Panc1 (cell line): ENCODE results near the gene MYCBPAP. TPM values are rescaled to one million over a fixed set of nuclear protein-coding genes. Genes with fewer than 3 reads are reported as not detected.

Experiments used
- ATAC-seq: fragments of 200-7000 bp; cut with Tn5 transposase; 2 replicates; pipeline ENCODE4 v1.9.1; 2020; ENCODE audit warnings: mild to moderate bottlenecking, moderate library complexity
- BruUV-seq: library from RNA; stranded (reverse); fragments of 400-500 nt; replicated peaks from 2 replicates; lab custom pipeline; 2021; lab: Mats Ljungman, UMichigan
- CTCF ChIA-PET: fragments of 300-600 bp; sonication (Branson Sonifier 250); formaldehyde crosslinking; loops from one replicate; lab custom pipeline; 2022; ENCODE audit warnings: antibody characterized with exemption; lab: Charles Lee
- POLR2A ChIA-PET: fragments of 300-600 bp; sonication (Branson Sonifier 250); formaldehyde crosslinking; loops from one replicate; lab custom pipeline; 2022; ENCODE audit warnings: antibody characterized with exemption; lab: Charles Lee
- DNase-seq: peaks from one replicate; pipeline ENCODE4 v3.0.0-alpha.2; 2010; ENCODE audit warnings: low read depth, low spot score
- H3K27ac ChIP-seq: 2 replicates; pipeline ENCODE4 v1.5.1; 2011; ENCODE audit warnings: mild to moderate bottlenecking, low read length, inconsistent platforms
- H3K27me3 ChIP-seq: fragments of 200-500 bp; sonication (Bioruptor generic); 2 replicates; pipeline ENCODE4 v1.6.0; 2014; ENCODE audit warnings: low read length, inconsistent platforms; ENCODE audit not compliant: control insufficient read depth, insufficient read depth
- H3K36me3 ChIP-seq: fragments of 200-500 bp; sonication (Bioruptor generic); 2 replicates; pipeline ENCODE4 v1.5.1; 2014; ENCODE audit warnings: inconsistent platforms, mild to moderate bottlenecking, low read length, moderate library complexity; ENCODE audit not compliant: control insufficient read depth, insufficient read depth
- H3K4me1 ChIP-seq: 2 replicates; pipeline ENCODE4 v1.5.1; 2011; ENCODE audit warnings: inconsistent platforms, mild to moderate bottlenecking, low read length, moderate library complexity; ENCODE audit not compliant: control insufficient read depth, insufficient read depth
- H3K4me3 ChIP-seq, 2 experiments: 2 replicates each; pipeline ENCODE4 v1.5.1; 2011 to 2012; ENCODE audit warnings: low read depth in 2 of 2, low read length in 2 of 2, mild to moderate bottlenecking in 2 of 2, inconsistent platforms in 1 of 2, moderate library complexity in 1 of 2
- H3K9me3 ChIP-seq: fragments of 200-500 bp; sonication (Bioruptor generic); 2 replicates; pipeline ENCODE4 v1.5.1; 2014; ENCODE audit warnings: low read depth, mild to moderate bottlenecking, inconsistent platforms, low read length, moderate library complexity; ENCODE audit not compliant: control insufficient read depth, insufficient read depth
- POLR2AphosphoS5 ChIP-seq: IDR thresholded peaks from 2 replicates; pipeline ENCODE4 v1.6.1; 2012; ENCODE audit warnings: mild to moderate bottlenecking, low read depth, low read length, moderate library complexity
- REST ChIP-seq, 2 experiments: IDR thresholded peaks; 2 replicates each; pipeline ENCODE4 v1.6.1; 2011 to 2012; ENCODE audit warnings: low read depth in 2 of 2, control low read depth in 1 of 2, low read length in 1 of 2, mild to moderate bottlenecking in 1 of 2, moderate library complexity in 1 of 2; ENCODE audit not compliant: insufficient read depth in 1 of 2
- SIN3A ChIP-seq: IDR thresholded peaks from 2 replicates; pipeline ENCODE4 v1.6.1; 2012; ENCODE audit warnings: low read depth, mild to moderate bottlenecking, low read length, moderate library complexity, borderline replicate concordance; ENCODE audit not compliant: insufficient read depth
- TCF7L2 ChIP-seq: IDR thresholded peaks from 2 replicates; pipeline ENCODE4 v1.6.1; 2011; ENCODE audit warnings: mild to moderate bottlenecking, low read depth, low read length, inconsistent platforms
- in situ Hi-C: cut with HindIII; loops from 2 replicates; pipeline ENCODE4 v1.10.0; 2016; ENCODE audit warnings: low sequenced_read_pairs, low pct_unique_long_range_greater_than_20kb
- intact Hi-C: fragments of 100-400 bp; cut with micrococcal nuclease; formaldehyde crosslinking; loops from one replicate; pipeline ENCODE4 v1.10.0; 2022; ENCODE audit not compliant: unreplicated experiment
- total RNA-seq: library from RNA; stranded (reverse); gene quantifications from one replicate; pipeline ENCODE4 v1.2.1, GENCODE V29; 2021; ENCODE audit not compliant: unreplicated experiment
- TF ChIP-seq, protein P1 (sequence below): fragments of 450-650 bp; IDR thresholded peaks from 2 replicates; pipeline ENCODE4 v1.5.1; 2017; ENCODE audit warnings: mild to moderate bottlenecking

The MYCBPAP gene
- total RNA-seq, 1 experiment from 2014 or later, result 2.2 TPM

DNA sequence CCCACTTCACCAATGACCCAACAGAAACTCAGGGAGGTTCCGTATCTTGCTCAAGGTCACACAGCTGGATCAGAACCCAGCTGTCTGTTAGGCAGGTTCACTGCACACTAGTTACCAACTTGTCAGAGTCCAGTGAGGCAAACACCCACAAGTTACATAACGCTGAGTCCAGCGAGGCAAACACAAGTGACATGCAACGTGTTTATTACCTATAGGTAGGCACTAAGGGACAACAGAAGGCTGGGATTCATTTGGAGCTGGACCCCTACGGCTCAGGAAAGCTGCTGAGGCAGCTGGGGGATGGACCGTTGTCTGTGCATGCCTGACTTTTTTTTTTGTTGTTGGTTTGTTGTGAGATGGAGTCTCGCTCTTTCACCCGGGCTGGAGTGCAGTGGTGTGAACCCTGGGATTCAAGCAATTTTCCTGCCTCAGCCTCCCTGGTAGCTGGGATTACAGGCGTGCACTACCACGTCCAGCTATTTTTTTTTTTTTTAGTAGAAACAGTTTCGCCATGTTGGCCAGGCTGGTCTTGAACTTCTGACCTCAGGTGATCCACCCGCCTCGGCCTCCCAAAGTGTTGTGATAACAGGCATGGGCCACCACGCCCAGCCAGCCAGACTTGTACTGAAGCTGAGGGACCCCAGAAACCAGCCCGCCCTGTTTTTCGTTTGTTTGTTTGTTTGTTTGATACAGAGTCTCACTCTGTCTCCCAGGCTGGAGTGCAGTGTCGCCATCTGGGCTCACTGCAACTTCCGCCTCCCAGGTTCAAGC is 31.5 kb upstream of the MYCBPAP start:
- Histone ChIP-seq H3K27me3 (no peaks in the 10 kb centered on the region), H3K9me3 (no peaks in the 10 kb centered on the region), H3K4me3 (no peak overlapping the region), H3K36me3 (no peaks in the 10 kb centered on the region), H3K27ac (no peak overlapping the region), H3K4me1 (peaks cover 17% of the 10 kb centered on the region)
- ATAC-seq, result no peak
- in situ Hi-C loops (no loop called here), intact Hi-C loops (no loop called here)
- no peak for DNase-seq
- CTCF ChIA-PET, result no interaction called here
- no TSS peak for BruUV-seq
- no peak for TF ChIP-seq POLR2AphosphoS5
- TF ChIP-seq, protein P1, sequence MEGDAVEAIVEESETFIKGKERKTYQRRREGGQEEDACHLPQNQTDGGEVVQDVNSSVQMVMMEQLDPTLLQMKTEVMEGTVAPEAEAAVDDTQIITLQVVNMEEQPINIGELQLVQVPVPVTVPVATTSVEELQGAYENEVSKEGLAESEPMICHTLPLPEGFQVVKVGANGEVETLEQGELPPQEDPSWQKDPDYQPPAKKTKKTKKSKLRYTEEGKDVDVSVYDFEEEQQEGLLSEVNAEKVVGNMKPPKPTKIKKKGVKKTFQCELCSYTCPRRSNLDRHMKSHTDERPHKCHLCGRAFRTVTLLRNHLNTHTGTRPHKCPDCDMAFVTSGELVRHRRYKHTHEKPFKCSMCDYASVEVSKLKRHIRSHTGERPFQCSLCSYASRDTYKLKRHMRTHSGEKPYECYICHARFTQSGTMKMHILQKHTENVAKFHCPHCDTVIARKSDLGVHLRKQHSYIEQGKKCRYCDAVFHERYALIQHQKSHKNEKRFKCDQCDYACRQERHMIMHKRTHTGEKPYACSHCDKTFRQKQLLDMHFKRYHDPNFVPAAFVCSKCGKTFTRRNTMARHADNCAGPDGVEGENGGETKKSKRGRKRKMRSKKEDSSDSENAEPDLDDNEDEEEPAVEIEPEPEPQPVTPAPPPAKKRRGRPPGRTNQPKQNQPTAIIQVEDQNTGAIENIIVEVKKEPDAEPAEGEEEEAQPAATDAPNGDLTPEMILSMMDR, result no peak
- TF ChIP-seq TCF7L2, result no peak
- TF ChIP-seq SIN3A, result no peak
- TF ChIP-seq REST (IDR thresholded peaks at IDR 0.05; ENCODE audit: insufficient read depth in 1 of 2, low read depth in 2 of 2, low read length in 1 of 2), result no peak
- POLR2A ChIA-PET, result interaction anchor here (0.7 kb wide), 1 partner anchor 140 kb away, joined by 9 read pairs; no protein-coding TSS in a partner anchor

DNA sequence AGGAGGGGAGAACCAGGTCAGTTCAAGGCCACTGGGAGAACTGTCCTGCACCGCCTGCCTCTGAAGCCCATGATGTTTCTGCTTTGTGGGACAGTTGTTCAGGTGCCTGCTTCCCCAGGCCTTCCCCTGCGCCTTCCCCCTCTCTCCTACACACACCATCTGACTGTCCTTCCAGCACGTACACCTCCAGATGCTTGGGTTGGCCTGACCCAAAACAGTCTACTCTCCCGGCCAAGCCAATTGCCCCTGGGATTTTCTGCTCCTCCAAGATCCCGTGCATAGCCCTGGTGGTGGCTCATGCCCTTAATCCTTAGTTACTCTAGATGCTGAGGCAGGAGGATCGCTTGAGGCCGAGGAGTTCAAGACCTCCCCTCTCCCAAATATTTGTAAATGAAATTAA is 30.3 kb upstream of the MYCBPAP start:
- ChIA-PET CTCF (interaction anchor here (0.6 to 1.7 kb wide), 12 partner anchors 19 to 553 kb away, joined by 3 to 17 read pairs (median 6); partner anchors contain the start of gene LRRC59), POLR2A (interaction anchor here (0.7 kb wide), 1 partner anchor 142 kb away, joined by 11 read pairs; no protein-coding TSS in a partner anchor)
- no peaks in the 10 kb centered on the region for H3K27me3 ChIP-seq
- H3K4me3 ChIP-seq, result peak overlapping the region; percentile 88 to 98; a peak in 3 of 4 replicates
- in situ Hi-C loops, result no loop called here
- no peak for TF ChIP-seq POLR2AphosphoS5
- TF ChIP-seq TCF7L2, result no peak
- no peak for TF ChIP-seq SIN3A
- no peak for TF ChIP-seq REST (IDR thresholded peaks at IDR 0.05; ENCODE audit: insufficient read depth in 1 of 2, low read depth in 2 of 2, low read length in 1 of 2)
- TF ChIP-seq, protein P1, result no peak
- no peak for ATAC-seq
- no peak for DNase-seq
- BruUV-seq, result no TSS peak
- intact Hi-C loops, result no loop called here
- H3K9me3 ChIP-seq, result no peaks in the 10 kb centered on the region
- H3K27ac ChIP-seq, result peak overlapping the region; percentile 93
- peaks cover 30% of the 10 kb centered on the region for H3K4me1 ChIP-seq
- H3K36me3 ChIP-seq, result no peaks in the 10 kb centered on the region
